Testis (tissue), 2 donors: Measurements from ENCODE around the gene TFE3.

Experiments
- CTCF ChIP-seq, 3 experiments: fragments of 450-650 bp in 2 of 3; fragments of 200-600 bp in 1 of 3; sonication (generic) in 1 of 3; IDR thresholded peaks; one replicate each; pipeline ENCODE4 v1.5.1; 2016 to 2019; ENCODE audit warnings: antibody characterized with exemption in 3 of 3, mild to moderate bottlenecking in 2 of 3, moderate library complexity in 1 of 3
- POLR2A ChIP-seq: fragments of 450-650 bp; IDR thresholded peaks from one replicate; pipeline ENCODE4 v1.6.1; 2017; ENCODE audit warnings: antibody characterized with exemption, mild to moderate bottlenecking, moderate library complexity

- no peak for TF ChIP-seq CTCF (IDR thresholded peaks at IDR 0.05)
- TF ChIP-seq POLR2A = no peak
Measured at GRCh38 chrX:49059201-49059600, 16.0 kb upstream of the TFE3 start.
